Activated T-helper 17 cell treated with anti-CD3 and anti-CD28 coated beads, Interleukin-2, amount 50 U/mL, for 72 hours (primary cell): ENCODE data around the gene GPR32. TPM values are rescaled to one million over a fixed set of nuclear protein-coding genes. Genes with fewer than 3 reads are reported as not detected.
"Not testable (repeated sequence)": the region's sequence is repeated elsewhere in the genome, so short reads cannot be mapped to it uniquely, and the experiment has no call there.

Experiments
- ATAC-seq: fragments of 150-1000 bp; cut with Tn5 transposase; replicated peaks from 2 replicates; pipeline ENCODE4 v1.10.0; 2021; ENCODE audit warnings: mild to moderate bottlenecking, moderate library complexity
- H3K27ac Mint-ChIP-seq: one replicate; pipeline ENCODE4 v1.8.0; 2022; ENCODE audit warnings: mixed read lengths
- H3K27me3 Mint-ChIP-seq: one replicate; pipeline ENCODE4 v1.8.0; 2022; ENCODE audit warnings: mixed read lengths
- H3K36me3 Mint-ChIP-seq: one replicate; pipeline ENCODE4 v1.8.0; 2022; ENCODE audit warnings: low read depth, mild to moderate bottlenecking, mixed read lengths
- H3K4me1 Mint-ChIP-seq: one replicate; pipeline ENCODE4 v1.8.0; 2022; ENCODE audit warnings: mixed read lengths
- H3K4me3 Mint-ChIP-seq: one replicate; pipeline ENCODE4 v1.8.0; 2022; ENCODE audit warnings: mild to moderate bottlenecking, mixed read lengths
- H3K9me3 Mint-ChIP-seq: one replicate; pipeline ENCODE4 v1.8.0; 2022; ENCODE audit warnings: mixed read lengths
- total RNA-seq, 2 donors: library from RNA; stranded (reverse); gene quantifications; one replicate each; pipeline ENCODE4 v1.2.3, GENCODE V29; 2022

GPR32 gene
- total RNA-seq, 2 donors from 2014 or later: not detected

DNA sequence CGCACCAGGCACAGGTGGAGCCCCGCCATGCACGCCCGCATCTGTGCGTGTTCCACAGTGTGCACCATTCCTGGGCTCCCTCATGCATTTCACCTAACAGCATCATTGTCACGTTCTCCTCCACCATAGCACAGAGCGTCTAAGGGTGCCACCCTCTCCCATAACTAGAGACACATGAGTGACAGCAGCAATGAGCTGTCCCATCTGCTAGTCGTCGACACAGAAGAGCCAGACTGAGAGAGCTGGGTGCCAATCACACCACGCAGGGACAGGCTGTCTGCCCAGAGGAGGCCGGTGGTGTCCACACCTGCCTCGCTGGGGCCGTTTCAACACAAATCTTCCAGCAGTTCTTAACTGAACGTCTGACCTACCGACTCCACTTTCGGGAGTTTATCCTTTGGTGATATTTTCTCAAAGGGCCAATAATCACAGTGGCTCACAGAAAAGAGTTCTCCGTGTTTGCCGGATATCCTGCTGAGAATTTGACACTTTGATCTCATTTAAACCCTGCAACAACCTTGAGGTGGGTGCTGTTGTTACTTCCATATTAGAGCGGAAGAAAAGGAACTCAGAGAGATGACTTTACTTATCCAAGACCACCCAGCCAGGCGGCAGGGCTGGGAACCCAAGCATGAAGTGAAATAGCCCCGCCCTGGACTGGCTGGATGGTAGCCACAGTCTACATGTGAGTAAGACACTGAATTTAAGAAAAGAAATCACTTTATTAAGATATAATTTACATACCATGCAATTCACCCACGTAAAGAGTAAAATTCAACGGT lies 30.9 kb upstream of the GPR32 start:
- H3K36me3 Mint-ChIP-seq: no peaks in the 10 kb centered on the region
- peaks cover 5% of the 10 kb centered on the region for H3K4me1 Mint-ChIP-seq
- no peak overlapping the region for H3K4me3 Mint-ChIP-seq
- no peak overlapping the region for H3K27ac Mint-ChIP-seq
- peaks cover 28% of the 10 kb centered on the region for H3K27me3 Mint-ChIP-seq
- H3K9me3 Mint-ChIP-seq: no peaks in the 10 kb centered on the region
- ATAC-seq: no peak

DNA sequence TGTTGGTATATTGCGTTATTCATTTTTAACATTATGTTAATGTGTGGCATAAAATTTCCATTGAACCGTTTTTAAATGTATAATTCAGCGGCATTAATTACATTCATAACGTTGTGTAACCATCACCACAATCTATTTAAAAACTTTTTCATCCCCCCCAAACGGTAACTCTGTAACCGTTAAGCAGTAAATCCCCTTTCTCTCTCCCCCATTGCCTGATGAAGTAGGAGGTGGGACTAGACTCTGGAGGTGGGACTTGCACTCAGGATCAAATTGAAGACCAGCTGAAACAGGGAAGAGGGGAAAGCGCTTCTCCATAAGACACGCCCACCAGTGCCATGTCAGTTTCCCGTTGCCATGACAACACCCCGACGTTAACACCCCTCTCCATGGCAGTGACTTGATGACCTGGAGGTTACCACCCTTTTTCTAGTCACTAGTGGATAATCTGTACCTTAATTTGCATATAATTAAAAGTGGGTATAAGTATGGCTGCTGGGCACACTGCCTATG lies 30.3 kb upstream of the GPR32 start:
- Mint-ChIP-seq H3K9me3 (no peaks in the 10 kb centered on the region), H3K4me3 (no peak overlapping the region), H3K4me1 (peaks cover 5% of the 10 kb centered on the region), H3K27me3 (peaks cover 28% of the 10 kb centered on the region), H3K27ac (no peak overlapping the region), H3K36me3 (no peaks in the 10 kb centered on the region)
- ATAC-seq: no peak

DNA sequence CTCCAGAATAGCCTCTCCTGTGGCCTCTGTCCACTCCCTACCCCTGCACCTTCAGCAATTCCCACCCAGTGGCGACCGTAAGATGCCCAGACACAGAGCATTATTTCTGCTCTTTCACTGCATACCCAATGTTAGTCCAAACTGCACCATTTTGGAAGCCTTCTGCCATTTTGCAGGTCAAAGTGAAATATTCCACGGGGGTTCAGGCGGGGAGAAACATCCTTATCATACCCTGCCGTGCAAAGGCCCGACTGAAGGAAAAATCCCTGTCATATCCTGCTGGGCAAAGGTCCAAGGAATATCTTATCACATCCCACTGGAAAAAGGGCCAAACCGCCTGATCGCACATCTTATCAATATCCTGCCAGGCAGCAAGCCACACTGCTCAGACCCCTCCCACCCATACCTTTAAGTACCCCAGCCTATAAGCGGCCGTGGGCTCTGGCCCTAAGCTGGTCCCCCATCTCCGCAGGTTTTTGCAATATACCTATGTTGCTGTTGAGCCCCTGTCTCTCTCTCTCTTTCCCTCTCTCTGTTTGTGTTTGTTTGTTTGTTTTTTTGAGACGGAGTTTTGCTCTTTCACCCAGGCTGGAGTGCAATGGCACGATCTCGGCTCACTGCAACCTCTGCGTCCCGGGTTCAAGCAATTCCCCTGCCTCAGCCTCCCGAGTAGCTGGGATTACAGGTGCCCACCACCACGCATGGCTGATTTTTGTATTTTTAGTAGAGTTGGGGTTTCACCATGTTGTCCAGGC lies 28.9 kb upstream of the GPR32 start:
- peaks cover 5% of the 10 kb centered on the region for H3K4me1 Mint-ChIP-seq

DNA sequence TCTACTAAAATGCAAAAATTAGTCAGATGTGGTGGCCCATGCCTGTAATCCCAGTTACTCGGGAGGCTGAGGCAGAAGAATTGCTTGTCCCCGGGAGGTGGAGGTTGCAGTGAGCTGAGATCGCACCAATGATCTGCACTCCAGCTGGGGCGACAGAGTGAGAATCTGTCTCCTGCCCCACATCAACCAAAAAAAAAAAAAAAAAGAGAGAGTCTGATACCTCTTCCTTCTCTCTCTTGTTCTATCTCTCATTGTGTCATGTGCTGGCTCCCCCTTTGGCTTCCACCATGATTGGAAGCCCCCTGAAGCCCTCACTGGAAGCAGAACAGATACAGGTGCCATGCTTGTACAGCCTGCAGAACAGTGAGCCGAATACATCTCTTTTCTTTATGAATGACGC lies 26.7 kb upstream of the GPR32 start:
- Mint-ChIP-seq H3K4me3 (no peak overlapping the region), H3K27ac (no peak overlapping the region), H3K9me3 (no peaks in the 10 kb centered on the region), H3K4me1 (peaks cover 5% of the 10 kb centered on the region), H3K36me3 (no peaks in the 10 kb centered on the region), H3K27me3 (peaks cover 25% of the 10 kb centered on the region)
- ATAC-seq: no peak

More for the DNA sequence above, 28.9 kb upstream of the GPR32 start:
- Mint-ChIP-seq H3K27me3 (peaks cover 26% of the 10 kb centered on the region), H3K4me3 (no peak overlapping the region), H3K27ac (no peak overlapping the region), H3K9me3 (no peaks in the 10 kb centered on the region), H3K36me3 (no peaks in the 10 kb centered on the region)
- ATAC-seq: no peak

DNA sequence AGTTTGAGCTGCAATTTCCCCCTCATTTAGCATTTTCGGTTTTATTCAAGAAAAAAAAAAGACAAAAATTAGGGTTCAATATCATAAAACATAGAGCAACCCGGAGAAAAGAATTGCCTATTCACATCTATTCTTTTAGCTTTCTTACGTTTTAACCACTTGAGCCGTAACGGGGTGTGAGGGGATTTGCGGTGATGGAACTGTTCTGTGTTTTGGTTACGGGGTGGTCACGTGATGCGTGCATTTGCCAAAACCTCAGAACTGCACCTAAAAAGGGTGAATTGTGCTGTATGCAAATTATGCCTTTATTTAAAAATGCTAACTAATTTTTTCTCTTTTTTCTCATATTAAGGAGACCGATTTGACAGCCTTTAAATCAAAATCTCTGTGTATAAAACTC lies 25.0 kb upstream of the GPR32 start:
- Mint-ChIP-seq H3K9me3 (no peaks in the 10 kb centered on the region), H3K4me3 (no peak overlapping the region), H3K27ac (no peak overlapping the region), H3K27me3 (peaks cover 17% of the 10 kb centered on the region), H3K4me1 (no peaks in the 10 kb centered on the region), H3K36me3 (no peaks in the 10 kb centered on the region)
- ATAC-seq: no peak

DNA sequence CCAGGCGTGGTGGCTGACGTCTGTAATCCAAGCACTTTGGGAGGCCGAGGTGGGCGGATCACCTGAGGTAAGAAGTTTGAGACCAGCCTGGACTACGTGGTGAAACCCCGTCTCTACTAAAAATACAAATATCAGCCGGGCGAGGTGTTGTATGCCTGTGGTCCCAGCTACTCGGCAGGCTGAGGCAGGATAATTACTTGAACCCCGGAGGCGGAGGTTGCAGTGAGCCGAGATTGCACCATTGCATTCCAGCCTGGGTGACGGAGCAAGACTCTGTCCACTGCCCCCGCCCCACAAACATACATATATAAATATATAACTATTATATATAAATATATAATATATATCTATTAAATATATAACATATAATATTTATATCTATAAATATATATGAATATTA lies 23.1 kb upstream of the GPR32 start:
- H3K36me3 Mint-ChIP-seq, H3K27ac Mint-ChIP-seq, H3K27me3 Mint-ChIP-seq, H3K9me3 Mint-ChIP-seq, H3K4me3 Mint-ChIP-seq, H3K4me1 Mint-ChIP-seq, ATAC-seq: not testable (repeated sequence)

DNA sequence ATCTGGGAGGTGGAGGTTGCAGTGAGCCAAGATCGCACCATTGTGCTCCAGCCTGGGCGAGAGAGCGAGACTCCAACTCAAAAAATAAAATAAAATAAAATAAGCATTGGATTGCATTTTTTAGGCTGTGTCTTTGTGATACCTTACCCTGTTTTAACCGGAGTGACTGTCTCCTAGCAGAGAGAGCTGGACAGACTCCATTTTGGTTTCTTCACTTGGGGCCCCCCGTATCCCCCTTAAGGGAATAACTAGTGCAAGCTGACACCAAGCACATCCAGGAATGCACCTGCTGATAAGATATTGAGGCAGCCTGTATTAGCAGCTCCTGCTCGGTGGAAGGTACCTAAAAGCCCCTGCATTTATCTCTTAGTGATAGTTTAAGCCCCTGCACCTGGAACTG lies 20.8 kb upstream of the GPR32 start:
- Mint-ChIP-seq H3K36me3 (no peaks in the 10 kb centered on the region), H3K9me3 (no peaks in the 10 kb centered on the region), H3K27ac (no peak overlapping the region), H3K4me3 (no peak overlapping the region), H3K4me1 (no peaks in the 10 kb centered on the region), H3K27me3 (peaks cover 8% of the 10 kb centered on the region)
- no peak for ATAC-seq

DNA sequence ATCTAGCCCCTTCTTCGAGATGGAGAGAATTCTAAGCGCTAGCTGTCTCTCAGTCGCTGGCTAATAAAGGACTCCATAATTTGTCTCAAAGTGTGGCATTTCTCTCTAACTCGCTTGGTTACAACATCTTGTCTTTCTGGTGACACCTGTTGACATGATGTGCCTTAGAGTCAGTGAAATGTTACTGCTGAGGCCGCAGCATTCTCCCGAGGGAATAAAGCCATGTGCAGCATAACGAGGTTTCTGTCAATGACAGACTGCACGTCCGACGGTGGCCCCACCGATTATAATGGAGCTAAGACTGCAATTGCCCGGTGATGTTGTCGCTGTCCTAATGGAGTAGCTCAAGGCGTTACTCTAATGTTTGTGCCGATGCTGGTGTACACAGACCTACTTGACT lies 20.3 kb upstream of the GPR32 start:
- H3K27me3 Mint-ChIP-seq: peaks cover 12% of the 10 kb centered on the region

DNA sequence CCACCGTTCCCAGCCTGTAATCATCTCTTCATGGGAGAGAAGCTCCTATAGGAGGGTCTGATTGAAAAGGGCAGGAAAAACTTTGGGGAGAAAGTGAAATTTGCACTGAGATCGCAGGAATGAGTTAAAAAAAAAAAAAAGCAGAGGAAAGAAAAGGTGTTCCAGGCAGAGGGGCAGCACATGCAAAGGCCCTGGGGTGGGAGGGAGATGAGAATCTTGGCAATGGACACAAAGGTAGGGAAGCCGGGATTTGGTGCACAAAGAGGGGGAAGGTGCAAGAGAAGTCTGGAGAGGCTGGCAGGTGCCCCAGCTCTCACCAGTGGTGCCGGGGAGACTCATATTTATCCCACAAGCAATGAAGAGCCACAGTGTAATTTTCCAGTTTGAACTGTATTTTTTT lies 16.4 kb upstream of the GPR32 start:
- no peak overlapping the region for H3K4me3 Mint-ChIP-seq
- ATAC-seq: no peak
- peaks cover 9% of the 10 kb centered on the region for H3K27me3 Mint-ChIP-seq
- no peaks in the 10 kb centered on the region for H3K36me3 Mint-ChIP-seq
- H3K27ac Mint-ChIP-seq: no peak overlapping the region
- no peaks in the 10 kb centered on the region for H3K4me1 Mint-ChIP-seq
- no peaks in the 10 kb centered on the region for H3K9me3 Mint-ChIP-seq

More for the DNA sequence above, 20.3 kb upstream of the GPR32 start:
- no peaks in the 10 kb centered on the region for H3K4me1 Mint-ChIP-seq
- H3K9me3 Mint-ChIP-seq: no peaks in the 10 kb centered on the region
- H3K4me3 Mint-ChIP-seq: no peak overlapping the region
- no peak overlapping the region for H3K27ac Mint-ChIP-seq
- no peaks in the 10 kb centered on the region for H3K36me3 Mint-ChIP-seq
- ATAC-seq: no peak

DNA sequence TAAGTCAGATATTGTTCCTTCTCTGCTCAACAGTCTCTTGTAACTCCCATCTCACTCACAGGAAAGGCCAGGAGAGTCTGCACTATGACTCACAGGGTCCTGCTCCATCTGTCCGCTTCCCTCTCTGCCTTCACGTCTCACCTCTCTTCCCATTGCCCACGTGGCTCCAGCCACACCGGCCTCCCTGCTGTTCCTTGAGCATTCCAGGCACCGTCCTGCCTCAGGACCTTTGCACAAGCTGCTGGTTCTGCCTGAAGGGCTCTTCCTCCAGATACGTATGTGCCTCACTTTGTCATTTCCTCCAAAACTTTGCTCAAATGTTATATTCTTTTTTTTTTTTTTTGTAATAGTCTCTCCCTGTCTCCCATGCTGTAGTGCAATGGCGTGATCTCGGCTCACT lies 14.0 kb upstream of the GPR32 start:
- not testable (repeated sequence) for ATAC-seq, H3K4me1 Mint-ChIP-seq, H3K4me3 Mint-ChIP-seq, H3K9me3 Mint-ChIP-seq, H3K36me3 Mint-ChIP-seq, H3K27ac Mint-ChIP-seq
- H3K27me3 Mint-ChIP-seq: peaks cover 12% of the 10 kb centered on the region

DNA sequence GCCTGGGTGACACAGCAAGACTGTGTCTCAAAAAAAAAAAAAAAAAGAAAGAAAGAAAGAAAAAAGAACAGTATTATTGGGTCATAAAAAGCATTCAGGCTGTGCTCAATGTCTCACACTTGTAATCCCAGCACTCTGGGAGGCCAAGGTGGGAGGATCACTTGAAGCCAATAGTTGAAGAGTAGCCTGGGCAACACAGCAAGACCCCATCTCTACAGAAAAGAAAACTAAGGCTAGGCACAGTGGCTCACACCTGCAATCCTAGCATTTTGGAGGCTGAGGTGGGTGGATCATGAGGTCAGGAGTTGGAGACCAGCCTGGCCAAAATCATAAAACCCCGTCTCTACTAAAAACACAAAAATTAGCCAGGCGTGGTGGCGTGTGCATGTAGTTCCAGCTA lies 12.6 kb upstream of the GPR32 start:
- H3K4me3 Mint-ChIP-seq, H3K27ac Mint-ChIP-seq, ATAC-seq, H3K4me1 Mint-ChIP-seq, H3K9me3 Mint-ChIP-seq, H3K36me3 Mint-ChIP-seq: not testable (repeated sequence)
- peaks cover 12% of the 10 kb centered on the region for H3K27me3 Mint-ChIP-seq

DNA sequence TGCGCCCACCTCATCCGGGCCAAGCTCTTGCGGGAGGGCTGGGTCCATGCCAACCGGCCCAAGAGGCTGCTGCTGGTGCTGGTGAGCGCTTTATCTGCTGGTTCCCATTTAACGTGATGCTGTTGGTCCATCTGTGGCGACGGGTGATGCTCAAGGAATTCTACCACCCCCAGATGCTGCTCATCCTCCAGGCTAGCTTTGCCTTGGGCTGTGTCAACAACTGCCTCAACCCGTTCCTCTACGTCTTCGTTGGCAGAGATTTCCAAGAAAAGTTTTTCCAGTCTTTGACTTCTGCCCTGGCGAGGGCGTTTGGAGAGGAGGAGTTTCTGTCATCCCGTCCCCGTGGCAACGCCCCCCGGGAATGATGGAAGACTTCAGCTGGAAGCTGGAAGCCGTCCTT lies 11.2 kb upstream of the GPR32 start:
- not testable (repeated sequence) for ATAC-seq, H3K4me1 Mint-ChIP-seq

DNA sequence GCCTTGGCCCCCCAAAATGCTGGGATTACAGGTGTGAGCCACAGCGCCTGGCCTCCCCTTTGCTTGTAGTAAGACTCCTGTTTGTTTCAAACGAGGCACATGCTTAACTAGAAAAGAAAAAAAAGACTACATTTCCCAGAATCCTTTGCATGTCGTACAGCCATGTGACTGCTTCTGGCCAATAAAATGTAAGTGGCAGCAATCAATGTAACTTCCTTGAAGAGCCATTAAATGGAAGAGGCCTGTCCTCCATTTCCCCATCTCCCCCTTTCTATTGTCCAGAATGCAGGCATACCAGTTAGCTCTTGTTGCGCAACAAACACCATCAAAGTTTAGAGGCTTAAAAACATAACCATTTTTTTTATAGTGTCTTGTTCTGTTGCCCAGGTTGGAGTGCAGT lies 10.4 kb upstream of the GPR32 start:
- H3K4me3 Mint-ChIP-seq: no peak overlapping the region
- H3K36me3 Mint-ChIP-seq: no peaks in the 10 kb centered on the region
- peaks cover 4% of the 10 kb centered on the region for H3K9me3 Mint-ChIP-seq

More for the DNA sequence above, 11.2 kb upstream of the GPR32 start:
- H3K9me3 Mint-ChIP-seq, H3K4me3 Mint-ChIP-seq, H3K27ac Mint-ChIP-seq, H3K36me3 Mint-ChIP-seq, H3K27me3 Mint-ChIP-seq: not testable (repeated sequence)

DNA sequence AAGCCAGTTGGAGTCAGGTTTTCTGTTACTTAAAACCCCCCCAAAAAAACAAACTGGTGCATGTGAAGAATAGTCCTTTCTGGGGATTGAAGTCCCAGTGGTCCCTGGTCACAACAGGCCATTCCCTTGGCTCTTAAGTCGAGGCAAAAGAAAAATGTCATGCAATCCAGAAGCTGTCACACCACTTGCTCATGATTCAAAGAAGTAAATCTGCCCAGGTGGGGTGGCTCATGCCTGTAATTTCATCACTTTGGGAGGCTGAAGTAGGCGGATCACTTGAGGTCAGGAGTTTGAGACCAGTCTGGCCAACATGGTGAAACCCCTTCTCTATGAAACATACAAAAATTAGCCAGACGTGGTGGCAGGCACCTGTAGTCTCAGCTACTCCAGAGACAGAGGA lies 8.8 kb upstream of the GPR32 start:
- H3K4me3 Mint-ChIP-seq, ATAC-seq, H3K9me3 Mint-ChIP-seq, H3K4me1 Mint-ChIP-seq, H3K27ac Mint-ChIP-seq, H3K36me3 Mint-ChIP-seq: not testable (repeated sequence)
- H3K27me3 Mint-ChIP-seq: peaks cover 12% of the 10 kb centered on the region

More for the DNA sequence above, 10.4 kb upstream of the GPR32 start:
- Mint-ChIP-seq H3K27ac (no peak overlapping the region), H3K27me3 (peaks cover 6% of the 10 kb centered on the region), H3K4me1 (no peaks in the 10 kb centered on the region)
- no peak for ATAC-seq

DNA sequence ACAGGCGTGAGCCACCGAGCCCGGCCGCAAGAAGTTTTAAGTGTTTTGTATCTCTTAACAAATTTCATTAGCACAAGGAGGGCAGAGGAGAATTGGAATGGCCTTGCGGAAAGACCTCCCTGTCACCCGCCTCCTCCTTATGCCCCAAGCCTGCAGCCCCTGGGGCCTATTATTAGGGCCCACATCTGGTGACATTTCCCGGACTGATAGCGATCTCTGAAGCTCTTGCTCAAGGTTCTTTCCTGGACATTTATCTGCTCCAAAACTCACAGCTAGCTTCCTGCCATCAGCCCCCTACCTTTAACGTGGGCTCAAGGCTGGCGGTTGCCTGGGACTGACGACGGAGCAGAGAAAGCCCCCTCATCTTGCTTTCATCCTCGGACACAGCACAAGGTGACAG lies 6.7 kb upstream of the GPR32 start:
- not testable (repeated sequence) for ATAC-seq, H3K36me3 Mint-ChIP-seq, H3K4me1 Mint-ChIP-seq

More for the DNA sequence above, 6.7 kb upstream of the GPR32 start:
- not testable (repeated sequence) for H3K9me3 Mint-ChIP-seq, H3K4me3 Mint-ChIP-seq, H3K27ac Mint-ChIP-seq
- H3K27me3 Mint-ChIP-seq: peaks cover 17% of the 10 kb centered on the region
